ENCODE measurements around the gene JAM3. TPM values are rescaled to one million over a fixed set of nuclear protein-coding genes. Genes with fewer than 3 reads are reported as not detected.

JAM3 gene
- total and polyA plus RNA-seq, 2 of the 4 experiments (the other 2 are of a cell fraction) = 38.0 to 71.5 TPM

GRCh38 chr11:134025082-134025429 is 43.8 kb upstream of the JAM3 start:
- Histone ChIP-seq H2BK120ac (ENCODE audit: low read depth, low read length) (no peak overlapping the region), H3K18ac (ENCODE audit: low read depth, low read length) (no peak overlapping the region), H3K27ac (ENCODE audit: insufficient read depth, low read length) (no peak overlapping the region), H2BK20ac (ENCODE audit: low read depth, low read length) (no peak overlapping the region), H3K9me1 (ENCODE audit: insufficient read depth, low read length) (no peaks in the 10 kb centered on the region), H4K20me1 (ENCODE audit: insufficient read depth, low read length) (no peaks in the 10 kb centered on the region), H3K36me3 (ENCODE audit: control insufficient read depth, insufficient read depth, low read length) (no peaks in the 10 kb centered on the region), H2AK9ac (replicated peaks; ENCODE audit: low read depth, low read length, poor library complexity) (no peak overlapping the region), H3K4me3 (ENCODE audit: insufficient read depth, low read depth, low read length) (no peak overlapping the region), H3K79me1 (ENCODE audit: low read depth in 1 of 2, low read length in 2 of 2) (no peaks in the 10 kb centered on the region), H2BK15ac (ENCODE audit: low read depth, low read length) (no peak overlapping the region), H4K5ac (ENCODE audit: low read depth, low read length) (no peak overlapping the region), H3K23ac (ENCODE audit: low read depth, low read length) (no peak overlapping the region), H3K4me2 (ENCODE audit: low read depth, low read length) (no peak overlapping the region), H3K27me3 (ENCODE audit: control insufficient read depth, insufficient read depth, low read length) (peaks cover 47% of the 10 kb centered on the region), H3K9me3 (ENCODE audit: control insufficient read depth, insufficient read depth, low read length) (no peaks in the 10 kb centered on the region), H4K91ac (ENCODE audit: insufficient read depth, low read depth, low read length) (no peak overlapping the region), H3K9ac (ENCODE audit: low read depth, low read length) (no peak overlapping the region), H3K14ac (replicated peaks; ENCODE audit: low read depth, low read length) (no peak overlapping the region), H2BK5ac (ENCODE audit: low read depth, low read length, poor library complexity, severe bottlenecking) (no peak overlapping the region), H2AFZ (replicated peaks; ENCODE audit: low read length, poor library complexity) (no peak overlapping the region), H3K4me1 (ENCODE audit: control insufficient read depth, insufficient read depth, low read length) (no peaks in the 10 kb centered on the region), H4K8ac (ENCODE audit: low read depth in 2 of 2, low read length in 2 of 2) (no peak overlapping the region), H3K56ac (ENCODE audit: extremely low read depth, insufficient read depth, low read length) (no peak overlapping the region), H2AK5ac (ENCODE audit: low read depth, low read length) (no peak overlapping the region), H3K4ac (ENCODE audit: low read depth, low read length) (no peak overlapping the region)
- ChIA-PET CTCF (interaction anchor here (0.7 kb wide), 1 partner anchor 12 kb away, joined by 3 read pairs; no protein-coding TSS in a partner anchor), POLR2A (ENCODE audit: unreplicated experiment) (no interaction called here)
- BruUV-seq (replicated peaks) = no TSS peak
- dilution Hi-C loops (cut with HindIII; ENCODE audit: low sequenced_read_pairs, unreplicated experiment) (no loop called here), in situ Hi-C loops (cut with MboI; ENCODE audit: low sequenced_read_pairs) (no loop called here), intact Hi-C loops (cut with micrococcal nuclease) (no loop called here)
- WGBS, 2 experiments (ENCODE audit: extremely low coverage in 2 of 2, insufficient read length in 1 of 2) = 80% methylated on average over 2 of the region's 12 CpGs; no CpG with 5 or more reads in 1 of the 2 experiments
- no peak for DNase-seq
- no peak for ATAC-seq (ENCODE audit: low read depth)
- TF ChIP-seq CEBPB (IDR thresholded peaks at IDR 0.05; ENCODE audit: low read depth, low read length) (no peak), CTCF (conservative IDR thresholded peaks at IDR 0.05; ENCODE audit: low read depth, low read length) (no peak), POLR2A (IDR thresholded peaks at IDR 0.05; ENCODE audit: low read depth, low read length) (no peak), RCOR1 (IDR thresholded peaks at IDR 0.05; ENCODE audit: insufficient replicate concordance, low read length) (no peak), MAFK (IDR thresholded peaks at IDR 0.05; ENCODE audit: low read depth, low read length) (no peak), SMC3 (IDR thresholded peaks at IDR 0.05; ENCODE audit: low read depth, low read length) (no peak), RAD21 (IDR thresholded peaks at IDR 0.05; ENCODE audit: low read length) (no peak), FOS (IDR thresholded peaks at IDR 0.05; ENCODE audit: low read depth, low read length) (no peak), MXI1 (IDR thresholded peaks at IDR 0.05; ENCODE audit: borderline replicate concordance, low read depth, low read length) (no peak), NFE2L2 (IDR thresholded peaks at IDR 0.05; ENCODE audit: low read depth, low read length) (no peak), MAZ (IDR thresholded peaks at IDR 0.05; ENCODE audit: borderline replicate concordance, low read depth, low read length) (no peak), RFX5 (IDR thresholded peaks at IDR 0.05; ENCODE audit: low read depth, low read length) (no peak), USF2 (IDR thresholded peaks at IDR 0.05; ENCODE audit: low read depth, low read length) (no peak), CHD1 (IDR thresholded peaks at IDR 0.05; ENCODE audit: low read depth, low read length) (no peak)
